Neutrophil (primary cell): ENCODE measurements around the gene NUP62CL.
"Not testable (repeated sequence)": the region's sequence is repeated elsewhere in the genome, so short reads cannot be mapped to it uniquely, and the experiment has no call there.

ENCODE experiments used
- H3K27ac ChIP-seq: fragments of 200-600 bp; sonication (generic); 2 replicates; pipeline ENCODE4 v1.5.1; 2016; ENCODE audit warnings: mild to moderate bottlenecking, moderate library complexity
- H3K27me3 ChIP-seq: fragments of 200-600 bp; sonication (generic); 2 replicates; pipeline ENCODE4 v1.6.0; 2016; ENCODE audit warnings: mild to moderate bottlenecking
- H3K36me3 ChIP-seq: fragments of 200-600 bp; sonication (generic); 2 replicates; pipeline ENCODE4 v1.5.1; 2017
- H3K4me1 ChIP-seq, 2 experiments: fragments of 200-600 bp in 1 of 2; sonication (generic) in 1 of 2; 1 replicate in 1 of 2; 2 replicates in 1 of 2; pipeline versions ENCODE4 v1.5.1 to v1.6.1; 2013 to 2016; ENCODE audit warnings: low read depth in 1 of 2, low read length in 1 of 2, mild to moderate bottlenecking in 1 of 2, moderate library complexity in 1 of 2; ENCODE audit not compliant: control insufficient read depth in 1 of 2, insufficient read depth in 1 of 2
- H3K4me3 ChIP-seq, 2 experiments: fragments of 200-600 bp in 1 of 2; sonication (generic) in 1 of 2; 1 replicate in 1 of 2; 2 replicates in 1 of 2; pipeline ENCODE4 v1.5.1; 2013 to 2016; ENCODE audit warnings: low read depth in 1 of 2, low read length in 1 of 2, mild to moderate bottlenecking in 1 of 2, moderate library complexity in 1 of 2
- H3K9me3 ChIP-seq: fragments of 200-600 bp; sonication (generic); 2 replicates; pipeline ENCODE4 v1.5.1; 2016
- CTCF ChIP-seq: fragments of 200-600 bp; sonication (generic); IDR thresholded peaks from 2 replicates; pipeline ENCODE4 v1.5.1; 2016; ENCODE audit warnings: antibody characterized with exemption

The NUP62CL gene

GRCh38 chrX:107207943-107208342, 1.7 kb upstream of the NUP62CL start:
- Histone ChIP-seq H3K4me3 (no peak overlapping the region), H3K9me3 (no peaks in the 10 kb centered on the region), H3K4me1 (peaks cover 0 to 4% of the 10 kb centered on the region in 2 experiments), H3K27me3 (peaks cover 30% of the 10 kb centered on the region), H3K27ac (no peak overlapping the region), H3K36me3 (no peaks in the 10 kb centered on the region)
- no peak for TF ChIP-seq CTCF

- no peaks in the 10 kb centered on the region for H3K9me3 ChIP-seq
- no peak overlapping the region for H3K4me3 ChIP-seq
- peaks cover 0 to 4% of the 10 kb centered on the region in 2 experiments for H3K4me1 ChIP-seq
- H3K27ac ChIP-seq = no peak overlapping the region
- H3K36me3 ChIP-seq = no peaks in the 10 kb centered on the region
- TF ChIP-seq CTCF = no peak
- H3K27me3 ChIP-seq = peaks cover 30% of the 10 kb centered on the region
Observed at GRCh38 chrX:107207089-107207488, 856 bp upstream of the NUP62CL start.

DNA sequence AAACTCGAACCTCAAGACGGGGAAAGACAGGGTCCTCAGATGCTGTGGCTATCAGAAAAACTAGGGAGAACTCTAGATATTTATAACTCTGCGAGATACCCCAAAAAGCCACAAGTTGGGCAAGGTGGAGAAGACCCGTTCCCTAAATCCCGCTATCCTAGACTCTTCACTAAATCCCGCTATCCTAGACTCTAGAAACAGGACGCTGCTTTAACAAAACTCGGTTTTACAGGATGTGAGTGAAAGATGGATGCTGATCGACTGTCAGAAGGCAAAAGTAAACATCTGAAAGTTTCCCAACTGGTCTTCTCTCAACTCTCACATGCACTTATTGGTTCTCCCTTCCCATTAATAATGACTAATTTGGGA, 448 bp upstream of the NUP62CL start:
- TF ChIP-seq CTCF = no peak
- no peak overlapping the region for H3K4me3 ChIP-seq

GRCh38 chrX:107204068-107204605, 2.1 kb downstream of the NUP62CL start:
- no peaks in the 10 kb centered on the region for H3K36me3 ChIP-seq
- no peak overlapping the region for H3K4me3 ChIP-seq
- no peaks in the 10 kb centered on the region for H3K9me3 ChIP-seq
- H3K27me3 ChIP-seq = peaks cover 30% of the 10 kb centered on the region
- no peak for TF ChIP-seq CTCF
- no peak overlapping the region for H3K27ac ChIP-seq
- peaks cover 0 to 4% of the 10 kb centered on the region in 2 experiments for H3K4me1 ChIP-seq

More for the DNA sequence above, 448 bp upstream of the NUP62CL start:
- no peaks in the 10 kb centered on the region for H3K9me3 ChIP-seq
- H3K4me1 ChIP-seq = peaks cover 0 to 4% of the 10 kb centered on the region in 2 experiments
- no peak overlapping the region for H3K27ac ChIP-seq
- peaks cover 30% of the 10 kb centered on the region for H3K27me3 ChIP-seq
- H3K36me3 ChIP-seq = no peaks in the 10 kb centered on the region

DNA sequence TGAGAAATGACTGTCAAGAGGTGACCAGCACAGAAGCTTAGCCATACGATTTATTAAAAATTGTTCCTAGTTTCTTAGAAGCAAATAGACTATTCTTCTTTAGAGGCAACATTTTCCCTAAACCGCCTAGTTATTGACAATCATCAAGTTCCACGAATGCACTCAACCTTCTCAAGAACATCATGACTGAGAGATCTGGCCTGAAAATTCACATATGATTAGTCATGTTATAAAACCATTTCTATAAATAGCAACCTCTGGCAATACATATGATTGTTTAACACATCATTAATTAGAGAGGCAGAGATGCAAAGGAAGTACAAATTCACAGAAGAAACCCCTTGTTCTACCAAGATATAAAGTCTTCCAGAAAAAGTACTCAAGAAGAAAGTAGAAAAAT, 6.7 kb downstream of the NUP62CL start:
- no peak overlapping the region for H3K27ac ChIP-seq
- no peaks in the 10 kb centered on the region for H3K36me3 ChIP-seq
- no peaks in the 10 kb centered on the region for H3K4me1 ChIP-seq
- TF ChIP-seq CTCF = no peak
- H3K4me3 ChIP-seq = no peak overlapping the region
- no peaks in the 10 kb centered on the region for H3K9me3 ChIP-seq
- no peaks in the 10 kb centered on the region for H3K27me3 ChIP-seq

DNA sequence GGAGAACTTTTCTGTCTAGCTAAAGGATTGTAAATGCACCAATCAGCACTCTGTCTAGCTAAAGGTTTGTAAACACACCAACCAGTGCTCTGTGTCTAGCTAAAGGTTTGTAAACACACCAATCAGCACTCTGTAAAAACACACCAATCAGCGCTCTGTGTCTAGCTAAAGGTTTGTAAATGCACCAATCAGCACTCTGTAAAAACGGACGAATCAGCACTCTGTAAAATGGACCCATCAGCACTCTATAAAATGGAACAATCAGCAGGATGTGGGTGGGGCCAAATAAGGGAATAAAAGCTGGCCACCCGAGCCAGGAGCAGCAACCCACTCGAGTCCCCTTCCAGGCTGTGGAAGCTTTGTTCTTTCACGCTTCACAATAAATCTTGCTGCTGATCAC, 8.2 kb downstream of the NUP62CL start:
- not testable (repeated sequence) for H3K4me3 ChIP-seq, H3K36me3 ChIP-seq, H3K9me3 ChIP-seq, H3K27me3 ChIP-seq, H3K27ac ChIP-seq, H3K4me1 ChIP-seq
